H1 (cell line): ENCODE results near the gene FBH1. TPM values are rescaled to one million over a fixed set of nuclear protein-coding genes. Genes with fewer than 3 reads are reported as not detected.

Experiments used
- CTCF ChIA-PET: fragments of 300-600 bp; sonication (Branson Sonifier 250); formaldehyde crosslinking; loops from one replicate; lab custom pipeline; 2021; ENCODE audit not compliant: partially characterized antibody; lab: Charles Lee
- POLR2A ChIA-PET: fragments of 300-600 bp; sonication (Branson Sonifier 250); formaldehyde crosslinking; loops from one replicate; lab custom pipeline; 2021; ENCODE audit warnings: inconsistent platforms; ENCODE audit not compliant: partially characterized antibody; lab: Charles Lee
- DNase-seq, 2 experiments: peaks; one replicate each; pipeline versions ENCODE4 v3.0.0 to v3.0.0-alpha.2; 2010 to 2022; ENCODE audit warnings: low spot score in 2 of 2, low read depth in 1 of 2, mixed read lengths in 1 of 2
- FAIRE-seq: peaks from 2 replicates; lab custom pipeline; 2011; peaks lifted over from hg19 to GRCh38; lab: Jason Lieb, UNC
- H2AFZ ChIP-seq: 2 replicates; pipeline ENCODE4 v1.8.1; 2012; ENCODE audit warnings: low read length, inconsistent platforms
- H2AK5ac ChIP-seq: 2 replicates; pipeline ENCODE4 v1.6.1; 2013; ENCODE audit warnings: low read depth, low read length
- H2BK120ac ChIP-seq: replicated peaks from 2 replicates; pipeline ENCODE3; 2013; ENCODE audit warnings: low read depth, low read length, inconsistent platforms
- H2BK12ac ChIP-seq: 2 replicates; pipeline ENCODE4 v1.6.1; 2013; ENCODE audit warnings: low read depth, low read length
- H2BK15ac ChIP-seq: 2 replicates; pipeline ENCODE4 v1.6.1; 2013; ENCODE audit warnings: low read length
- H2BK20ac ChIP-seq: 2 replicates; pipeline ENCODE4 v1.6.1; 2013; ENCODE audit warnings: low read length
- H2BK5ac ChIP-seq: 2 replicates; pipeline ENCODE4 v1.6.1; 2013; ENCODE audit warnings: low read depth, low read length
- H3K14ac ChIP-seq: 2 replicates; pipeline ENCODE4 v1.6.1; 2013; ENCODE audit warnings: inconsistent platforms; ENCODE audit not compliant: insufficient read length
- H3K18ac ChIP-seq: 2 replicates; pipeline ENCODE4 v1.6.1; 2013; ENCODE audit warnings: low read length; ENCODE audit errors: extremely low read depth
- H3K23ac ChIP-seq: 2 replicates; pipeline ENCODE4 v1.6.1; 2013; ENCODE audit warnings: inconsistent platforms; ENCODE audit not compliant: insufficient read length
- H3K23me2 ChIP-seq: 2 replicates; pipeline ENCODE4 v1.6.1; 2013; ENCODE audit warnings: low read depth, low read length
- H3K27ac ChIP-seq: 2 replicates; pipeline ENCODE4 v1.6.1; 2011; ENCODE audit warnings: low read depth, low read length, inconsistent platforms
- H3K27me3 ChIP-seq, 4 experiments: replicated peaks in 1 of 4; 1 replicate in 1 of 4; 2 replicates in 3 of 4; pipeline versions ENCODE4 v1.6.1 to v1.8.1; 2011 to 2013; ENCODE audit warnings: low read length in 3 of 4, mild to moderate bottlenecking in 3 of 4, inconsistent platforms in 2 of 4, mixed read lengths in 2 of 4, moderate library complexity in 1 of 4; ENCODE audit not compliant: control insufficient read depth in 3 of 4, insufficient read depth in 3 of 4; ENCODE audit errors: extremely low read depth in 1 of 4
- H3K36me3 ChIP-seq, 4 experiments: 2 replicates each; pipeline versions ENCODE4 v1.6.1 to v1.8.1; 2011 to 2013; ENCODE audit warnings: mild to moderate bottlenecking in 4 of 4, low read length in 3 of 4, moderate library complexity in 2 of 4, control low read depth in 1 of 4, inconsistent platforms in 1 of 4; ENCODE audit not compliant: insufficient read depth in 4 of 4, control insufficient read depth in 2 of 4
- H3K4ac ChIP-seq: replicated peaks from 2 replicates; pipeline ENCODE3; 2013; ENCODE audit warnings: low read length, low read depth, mixed read lengths, inconsistent platforms; ENCODE audit not compliant: insufficient read length
- H3K4me1 ChIP-seq, 4 experiments: replicated peaks in 1 of 4; 1 replicate in 1 of 4; 2 replicates in 3 of 4; pipeline versions ENCODE4 v1.6.1 to v1.8.1; 2011 to 2013; ENCODE audit warnings: low read length in 3 of 4, inconsistent platforms in 2 of 4, mixed read lengths in 1 of 4; ENCODE audit not compliant: insufficient read depth in 4 of 4, control insufficient read depth in 3 of 4
- H3K4me2 ChIP-seq, 2 experiments: 2 replicates each; pipeline versions ENCODE4 v1.6.1 to v1.8.1; 2011 to 2013; ENCODE audit warnings: low read depth in 2 of 2, low read length in 2 of 2, control low read depth in 1 of 2, inconsistent platforms in 1 of 2, mild to moderate bottlenecking in 1 of 2; ENCODE audit not compliant: insufficient read depth in 1 of 2
- H3K4me3 ChIP-seq, 4 experiments: fragments of 200-600, 300-600 bp in 1 of 4; sonication (generic), shearing (Covaris generic), sonication (Bioruptor Twin) in 1 of 4; 2 replicates each; pipeline versions ENCODE4 v1.5.1 to v1.8.1; 2011 to 2016; ENCODE audit warnings: low read length in 4 of 4, low read depth in 3 of 4, control low read depth in 2 of 4, inconsistent platforms in 2 of 4, mild to moderate bottlenecking in 2 of 4, mixed read lengths in 1 of 4, moderate library complexity in 1 of 4; ENCODE audit not compliant: insufficient read depth in 2 of 4; ENCODE audit errors: extremely low read depth in 1 of 4
- H3K56ac ChIP-seq: replicated peaks from 2 replicates; pipeline ENCODE3; 2013; ENCODE audit warnings: low read depth, mild to moderate bottlenecking, mixed read lengths, low read length, inconsistent platforms; ENCODE audit not compliant: insufficient read length
- H3K79me1 ChIP-seq: 2 replicates; pipeline ENCODE4 v1.6.1; 2013; ENCODE audit warnings: low read depth, low read length, control low read depth
- H3K79me2 ChIP-seq, 2 experiments: 2 replicates each; pipeline versions ENCODE4 v1.6.1 to v1.8.1; 2012 to 2013; ENCODE audit warnings: low read length in 2 of 2, mild to moderate bottlenecking in 2 of 2, inconsistent platforms in 1 of 2; ENCODE audit not compliant: insufficient read depth in 2 of 2, control insufficient read depth in 1 of 2
- H3K9ac ChIP-seq, 4 experiments: replicated peaks in 1 of 4; 1 replicate in 1 of 4; 2 replicates in 3 of 4; pipeline versions ENCODE4 v1.6.1 to v1.8.1; 2011 to 2013; ENCODE audit warnings: low read depth in 3 of 4, low read length in 3 of 4, control low read depth in 2 of 4, mild to moderate bottlenecking in 2 of 4, moderate library complexity in 2 of 4, inconsistent platforms in 1 of 4; ENCODE audit errors: extremely low read depth in 1 of 4
- H3K9me3 ChIP-seq, 2 experiments: 2 replicates each; pipeline versions ENCODE4 v1.6.1 to v1.8.1; 2012 to 2013; ENCODE audit warnings: mild to moderate bottlenecking in 2 of 2, moderate library complexity in 2 of 2, control low read depth in 1 of 2, inconsistent platforms in 1 of 2, low read depth in 1 of 2, low read length in 1 of 2, mixed read lengths in 1 of 2; ENCODE audit not compliant: insufficient read depth in 2 of 2
- H4K20me1 ChIP-seq, 2 experiments: replicated peaks in 1 of 2; 2 replicates each; pipeline versions ENCODE3 to v1.8.1; 2011 to 2013; ENCODE audit warnings: inconsistent platforms in 2 of 2, low read length in 2 of 2, mild to moderate bottlenecking in 1 of 2; ENCODE audit not compliant: insufficient read depth in 2 of 2, control insufficient read depth in 1 of 2
- H4K5ac ChIP-seq: 2 replicates; pipeline ENCODE4 v1.6.1; 2013; ENCODE audit warnings: low read length, low read depth, mixed read lengths, inconsistent platforms; ENCODE audit not compliant: insufficient read length
- H4K8ac ChIP-seq: 2 replicates; pipeline ENCODE4 v1.8.0; 2013; ENCODE audit warnings: mild to moderate bottlenecking, moderate library complexity, low read length, inconsistent platforms; ENCODE audit not compliant: insufficient read depth; ENCODE audit errors: extremely low read depth
- H4K91ac ChIP-seq: replicated peaks from 2 replicates; pipeline ENCODE3; 2013; ENCODE audit warnings: low read length, mixed read lengths, inconsistent platforms; ENCODE audit not compliant: insufficient read length
- BRCA1 ChIP-seq: IDR thresholded peaks from 2 replicates; pipeline ENCODE4 v1.6.1; 2012; ENCODE audit warnings: low read depth, low read length, improper control_type of control experiment
- JUND ChIP-seq: IDR thresholded peaks from 2 replicates; pipeline ENCODE4 v1.6.1; 2011; ENCODE audit warnings: mild to moderate bottlenecking, improper control_type of control experiment, low read length
- KDM1A ChIP-seq: fragments of 200-600, 300-600 bp; sonication (generic); IDR thresholded peaks from 2 replicates; pipeline ENCODE4 v1.7.1; 2016; ENCODE audit warnings: mild to moderate bottlenecking, low read length, borderline replicate concordance
- PHF8 ChIP-seq: fragments of 200-600 bp; sonication (generic); conservative IDR thresholded peaks from 2 replicates; pipeline ENCODE4 v1.7.1; 2012; ENCODE audit warnings: low read depth, mild to moderate bottlenecking, inconsistent platforms, low read length, moderate library complexity
- POLR2AphosphoS5 ChIP-seq: IDR thresholded peaks from 2 replicates; pipeline ENCODE4 v1.6.1; 2011; ENCODE audit warnings: low read depth, low read length
- RBBP5 ChIP-seq: IDR thresholded peaks from 2 replicates; pipeline ENCODE4 v1.7.1; 2012; ENCODE audit warnings: low read depth, mild to moderate bottlenecking, inconsistent platforms, low read length, moderate library complexity, borderline replicate concordance
- SIX5 ChIP-seq: IDR thresholded peaks from 2 replicates; pipeline ENCODE4 v1.6.1; 2011; ENCODE audit warnings: mild to moderate bottlenecking, low read depth, low read length
- SP4 ChIP-seq: IDR thresholded peaks from 2 replicates; pipeline ENCODE4 v1.6.1; 2012; ENCODE audit warnings: low read length, inconsistent platforms
- SRF ChIP-seq: IDR thresholded peaks from 2 replicates; pipeline ENCODE4 v1.6.1; 2011; ENCODE audit warnings: mild to moderate bottlenecking, low read depth, low read length, moderate library complexity
- TAF7 ChIP-seq: optimal IDR thresholded peaks from 2 replicates; pipeline ENCODE3; 2011; ENCODE audit warnings: low read depth, mild to moderate bottlenecking, inconsistent platforms, low read length, moderate library complexity, borderline replicate concordance
- TCF12 ChIP-seq: IDR thresholded peaks from 2 replicates; pipeline ENCODE4 v1.6.1; 2011; ENCODE audit warnings: low read depth, mild to moderate bottlenecking, low read length
- WGBS, 2 experiments: shearing (Covaris generic) in 1 of 2; methylation state at CpG; one replicate each; pipeline versions ENCODE4 v1.1.6 to v1.1.7; 2013 to 2015; ENCODE audit warnings: low lambda C conversion rate in 2 of 2, mixed read lengths in 2 of 2, inconsistent platforms in 1 of 2, low coverage in 1 of 2, missing lambda C conversion rate in 1 of 2; ENCODE audit not compliant: insufficient replicate concordance in 2 of 2, insufficient coverage in 1 of 2, insufficient read length in 1 of 2; ENCODE audit errors: extremely low coverage in 1 of 2, missing lambda C conversion rate in 1 of 2; 5-methylcytosine and 5-hydroxymethylcytosine counted together
- polyA plus RNA-seq, 7 experiments: library from polyadenylated mRNA; depleted of rRNA in 3 of 7; stranded (reverse) in 5 of 7; unstranded in 2 of 7; fragments of >200 nt in 5 of 7; fragments of 200-250 nt in 2 of 7; gene quantifications; 1 replicate in 5 of 7; 2 replicates in 1 of 7; 4 replicates in 1 of 7; pipeline versions ENCODE4 v1.2.1 to v1.2.3, GENCODE V29; 2011 to 2013; ENCODE audit warnings: missing spikeins in 2 of 7, mixed read lengths in 2 of 7
- total RNA-seq: library from RNA; stranded (reverse); fragmentation: NEBNext Ultra II Directional; extraction: Animal tissue kit (Norgen Biotek cat#: 25700); gene quantifications from 2 replicates; pipeline ENCODE4 v1.2.1, GENCODE V29; 2021

The FBH1 gene
- total and polyA plus RNA-seq, 2 of the 8 experiments (the other 6 are each of a cell fraction or from before 2014, with no cell fraction given): 31.1 to 51.8 TPM

- no peak overlapping the region for H3K4me3 ChIP-seq
- H2AFZ ChIP-seq: no peak overlapping the region
- FAIRE-seq (no peak), DNase-seq (no peak)
- no peak overlapping the region for H3K14ac ChIP-seq
- ChIA-PET POLR2A (interaction anchor here (1.9 to 5.3 kb wide), 4 partner anchors 10 to 55 kb away, joined by 5 to 22 read pairs (median 14); partner anchors contain the start of genes ANKRD16, FBH1 and GDI2), CTCF (interaction anchor here (0.6 to 0.9 kb wide), 2 partner anchors 17 to 71 kb away, joined by 3 read pairs; no protein-coding TSS in a partner anchor)
- H3K23ac ChIP-seq: no peak overlapping the region
- no peak overlapping the region for H4K5ac ChIP-seq
- H3K4ac ChIP-seq: no peak overlapping the region
- H4K20me1 ChIP-seq: peaks cover 0 to 2% of the 10 kb centered on the region in 2 experiments
- H3K79me1 ChIP-seq: no peaks in the 10 kb centered on the region
- no peak overlapping the region for H4K91ac ChIP-seq
- no peak overlapping the region for H3K9ac ChIP-seq
- no peak overlapping the region for H2BK5ac ChIP-seq
- no peak overlapping the region for H2BK20ac ChIP-seq
- H2BK12ac ChIP-seq: no peak overlapping the region
- no peak for TF ChIP-seq BRCA1
- no peak for TF ChIP-seq TCF12
- TF ChIP-seq KDM1A: no peak
- no peak for TF ChIP-seq TAF7
- no peak for TF ChIP-seq SIX5
- TF ChIP-seq POLR2AphosphoS5: no peak
- TF ChIP-seq PHF8: no peak
- TF ChIP-seq SRF: no peak
- TF ChIP-seq JUND: no peak
- no peak for TF ChIP-seq RBBP5
- TF ChIP-seq SP4: no peak
- H3K56ac ChIP-seq: no peak overlapping the region
- no peaks in the 10 kb centered on the region for H3K23me2 ChIP-seq
- 0 out of 8 replicates have a peak, but pooled peaks cover 0 to 5% (median 0%) of the 10 kb centered on the region in 4 experiments for H3K36me3 ChIP-seq
- H3K4me2 ChIP-seq: no peak overlapping the region
- H2AK5ac ChIP-seq: no peak overlapping the region
- no peaks in the 10 kb centered on the region for H3K27me3 ChIP-seq
- no peak overlapping the region for H3K27ac ChIP-seq
- peaks cover 0 to 4% of the 10 kb centered on the region in 2 experiments; a peak in 1 of 4 replicates for H3K9me3 ChIP-seq
- H3K79me2 ChIP-seq: no peaks in the 10 kb centered on the region
- no peak overlapping the region for H3K18ac ChIP-seq
- WGBS, 2 experiments: 95% methylated on average over 3 of the region's 3 CpGs; no CpG with 5 or more reads in 1 of the 2 experiments
- H2BK120ac ChIP-seq: no peak overlapping the region
- H2BK15ac ChIP-seq: no peak overlapping the region
- H3K4me1 ChIP-seq: no peaks in the 10 kb centered on the region; a peak in 1 of 7 replicates
- no peak overlapping the region for H4K8ac ChIP-seq
Measured at GRCh38 chr10:5869156-5869555, 20.9 kb upstream of the FBH1 start.
